Bronchial epithelial cell (primary cell): ENCODE results near the gene TAP2. TPM values are rescaled to one million over a fixed set of nuclear protein-coding genes. Genes with fewer than 3 reads are reported as not detected.
A peak's percentile ranks its signal among the peaks of the same experiment; 100 is the strongest.
"Not testable (repeated sequence)": the region's sequence is repeated elsewhere in the genome, so short reads cannot be mapped to it uniquely, and the experiment has no call there.

ENCODE experiments used
- DNase-seq: peaks from one replicate; pipeline ENCODE4 v3.0.0-alpha.2; 2010; ENCODE audit warnings: low read depth
- FAIRE-seq: peaks from 2 replicates; lab custom pipeline; 2011; peaks lifted over from hg19 to GRCh38; lab: Jason Lieb, UNC
- H3K27me3 ChIP-seq: 2 replicates; pipeline ENCODE4 v1.5.1; 2011; ENCODE audit warnings: low read length; ENCODE audit not compliant: control insufficient read depth, insufficient read depth
- H3K36me3 ChIP-seq: 2 replicates; pipeline ENCODE4 v1.5.1; 2011; ENCODE audit warnings: low read length; ENCODE audit not compliant: control insufficient read depth, insufficient read depth
- H3K4me3 ChIP-seq: 2 replicates; pipeline ENCODE4 v1.5.1; 2011; ENCODE audit warnings: mild to moderate bottlenecking, low read depth, low read length, control low read depth
- CTCF ChIP-seq: IDR thresholded peaks from 2 replicates; pipeline ENCODE4 v1.5.1; 2011; ENCODE audit warnings: mild to moderate bottlenecking, moderate library complexity, low read length, control low read depth, inconsistent platforms; ENCODE audit not compliant: insufficient read depth, severe bottlenecking
- total RNA-seq: library from RNA; depleted of rRNA; stranded (reverse); fragments of >200 nt; gene quantifications from 2 replicates; pipeline ENCODE4 v1.2.1, GENCODE V29; 2014

The TAP2 gene
- total RNA-seq, 1 donor from 2014 or later, result 25.0 TPM

- peak; percentile 90 for DNase-seq
- Histone ChIP-seq H3K36me3 (no peaks in the 10 kb centered on the region), H3K4me3 (no peak overlapping the region), H3K27me3 (peaks cover 4% of the 10 kb centered on the region)
- TF ChIP-seq CTCF, result no peak
- no peak for FAIRE-seq
These were observed 44.3 kb upstream of the TAP2 start for GRCh38 chr6:32882879-32883250.

DNA sequence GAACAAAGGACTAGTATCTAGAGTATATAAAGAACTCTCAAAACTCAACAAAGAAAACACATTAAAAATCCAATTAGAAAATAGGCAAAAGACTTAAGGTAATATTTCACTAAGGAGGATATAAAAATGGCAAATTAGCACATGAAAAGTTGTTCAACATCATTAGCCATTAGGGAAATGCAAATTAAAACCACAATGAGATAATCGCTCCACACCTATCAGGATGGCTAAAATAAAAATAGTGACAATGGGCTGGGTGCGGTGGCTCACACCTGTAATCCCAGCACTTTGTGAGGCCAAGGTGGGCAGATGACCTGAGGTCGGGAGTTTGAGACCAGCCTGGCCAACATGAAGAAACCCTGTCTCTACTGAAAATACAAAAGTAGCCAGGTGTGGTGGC is 42.4 kb upstream of the TAP2 start:
- not testable (repeated sequence) for DNase-seq, H3K36me3 ChIP-seq, FAIRE-seq

DNA sequence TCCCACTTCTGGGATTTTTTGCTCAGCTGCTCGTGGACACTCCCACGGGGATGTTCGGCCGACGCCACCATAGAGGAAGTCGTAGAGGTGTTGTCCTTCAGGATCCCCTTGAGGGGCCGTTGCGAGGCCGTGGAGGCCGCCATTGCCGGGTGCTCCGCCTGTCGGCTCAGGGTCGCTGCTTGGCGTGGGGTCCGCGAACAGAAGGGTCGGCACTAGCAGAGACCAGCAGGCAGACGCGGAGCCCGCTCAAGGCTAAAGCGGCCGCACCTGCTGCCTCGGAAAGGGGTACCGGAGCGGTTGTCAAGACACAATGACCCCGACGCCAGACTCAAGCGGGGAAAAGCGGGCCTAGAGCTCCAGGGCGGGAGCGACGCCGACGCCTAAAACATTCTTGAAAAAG is 41.2 kb upstream of the TAP2 start:
- TF ChIP-seq CTCF, result no peak
- FAIRE-seq (no peak), DNase-seq (no peak)
- Histone ChIP-seq H3K4me3 (no peak overlapping the region), H3K36me3 (no peaks in the 10 kb centered on the region), H3K27me3 (peaks cover 4% of the 10 kb centered on the region)

More for the DNA sequence above, 42.4 kb upstream of the TAP2 start:
- not testable (repeated sequence) for H3K27me3 ChIP-seq, H3K4me3 ChIP-seq

DNA sequence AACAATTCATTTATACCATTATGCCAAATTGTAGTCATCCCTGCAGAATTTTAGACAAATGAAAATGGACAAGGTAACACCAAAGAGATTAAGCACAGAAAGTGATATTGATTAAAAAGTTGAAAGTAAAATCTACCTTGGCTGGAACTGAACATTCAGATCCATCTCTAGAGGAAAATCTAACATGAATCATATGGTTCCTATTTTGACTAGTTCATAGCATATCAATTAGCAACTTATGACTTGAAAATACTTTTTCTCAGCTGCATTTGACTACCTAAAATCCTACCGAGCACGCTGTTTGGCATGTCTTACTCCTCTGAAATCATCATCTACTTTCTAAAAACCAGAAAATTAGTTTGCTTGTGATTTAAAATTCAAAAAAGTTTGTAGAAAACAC is 38.1 kb upstream of the TAP2 start:
- no peak for FAIRE-seq
- H3K27me3 ChIP-seq, result peaks cover 4% of the 10 kb centered on the region
- no peak overlapping the region for H3K4me3 ChIP-seq
- TF ChIP-seq CTCF, result no peak
- no peak for DNase-seq
- no peaks in the 10 kb centered on the region for H3K36me3 ChIP-seq

DNA sequence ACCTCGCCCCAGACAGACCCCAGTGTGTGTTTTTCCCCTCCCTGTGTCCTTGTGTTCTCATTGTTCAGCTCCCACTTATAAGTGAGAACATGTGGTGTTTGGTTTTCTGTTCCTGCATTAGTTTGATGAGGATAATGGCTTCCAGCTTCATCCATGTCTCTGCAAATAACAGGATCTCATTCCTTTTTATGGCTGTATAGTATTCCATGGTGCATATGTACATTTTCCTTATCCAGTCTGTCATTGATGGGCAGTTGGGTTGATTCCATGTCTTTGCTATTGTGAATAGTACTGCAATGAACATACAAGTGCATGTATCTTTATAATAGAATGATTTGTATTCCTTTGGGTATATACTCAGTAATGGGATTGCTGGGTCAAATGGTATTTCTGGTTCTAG is 35.4 kb upstream of the TAP2 start:
- not testable (repeated sequence) for H3K4me3 ChIP-seq, FAIRE-seq, H3K27me3 ChIP-seq, DNase-seq, H3K36me3 ChIP-seq

DNA sequence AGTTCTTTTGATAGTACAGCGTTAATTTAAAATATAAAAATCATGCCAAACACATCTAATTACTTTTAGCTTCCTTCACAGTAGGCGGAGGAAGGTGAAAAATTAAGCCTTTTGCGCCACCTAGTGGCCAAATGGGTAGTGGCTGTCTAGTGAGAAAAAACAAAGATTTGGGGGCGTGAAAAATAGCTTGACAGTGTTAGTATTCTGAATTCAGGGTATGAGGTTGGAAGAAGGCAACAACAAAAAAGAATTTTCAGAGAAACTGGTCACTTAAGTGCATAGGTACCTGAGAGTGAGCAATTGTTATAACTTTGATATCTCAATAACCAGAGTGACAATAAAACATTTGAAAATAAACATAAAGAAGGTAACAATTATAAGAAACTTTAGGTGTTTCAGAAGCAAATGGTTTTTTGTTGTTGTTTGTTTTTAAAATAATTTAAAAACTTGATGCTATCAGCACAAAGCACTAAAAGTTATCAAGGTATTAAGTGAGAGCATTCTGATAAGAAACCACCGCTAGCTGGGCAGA is 29.8 kb upstream of the TAP2 start:
- peak; percentile 67 for TF ChIP-seq CTCF
- DNase-seq (peak; percentile 63), FAIRE-seq (no peak)
- peaks cover 4% of the 10 kb centered on the region for H3K27me3 ChIP-seq
- no peak overlapping the region for H3K4me3 ChIP-seq
- no peaks in the 10 kb centered on the region for H3K36me3 ChIP-seq

GRCh38 chr6:32867554-32868256 is 29.2 kb upstream of the TAP2 start:
- Histone ChIP-seq H3K36me3 (no peaks in the 10 kb centered on the region), H3K4me3 (no peak overlapping the region), H3K27me3 (peaks cover 4% of the 10 kb centered on the region)
- TF ChIP-seq CTCF, result no peak
- FAIRE-seq, result no peak
- DNase-seq, result no peak
